ENCODE data around the gene KAZN. TPM values are rescaled to one million over a fixed set of nuclear protein-coding genes. Genes with fewer than 3 reads are reported as not detected.

The KAZN gene
- total and polyA plus RNA-seq, 4 donors = 4.4 to 19.3 (median 9.6) TPM

- ATAC-seq (ENCODE audit: low FRiP score) (no peak), DNase-seq (no peak)
- 88 to 91% methylated on average over 3 of the region's 3 CpGs for WGBS, 2 donors
- Histone ChIP-seq H3K27me3 (ENCODE audit: control insufficient read depth in 1 of 2, insufficient read depth in 2 of 2, low read length in 1 of 2) (no peaks in the 10 kb centered on the region), H3K9me3 (ENCODE audit: control insufficient read depth, low read length) (no peaks in the 10 kb centered on the region), H3K4me1 (ENCODE audit: control insufficient read depth in 1 of 2, insufficient read depth in 2 of 2, low read length in 2 of 2) (no peaks in the 10 kb centered on the region), H3K27ac (ENCODE audit: low read depth in 1 of 2, low read length in 2 of 2) (no peak overlapping the region), H3K4me3 (ENCODE audit: low read length in 2 of 2) (no peak overlapping the region), H3K36me3 (ENCODE audit: control insufficient read depth in 1 of 2, insufficient read depth in 2 of 2, low read length in 1 of 2) (no peaks in the 10 kb centered on the region)
- intact Hi-C loops (cut with DNase I) = no loop called here
Observed at GRCh38 chr1:14652840-14653239, 54.4 kb downstream of the KAZN start.

GRCh38 chr1:14653461-14653960 lies 55.0 kb downstream of the KAZN start:
- Histone ChIP-seq H3K4me3 (ENCODE audit: low read length in 2 of 2) (no peak overlapping the region), H3K4me1 (ENCODE audit: control insufficient read depth in 1 of 2, insufficient read depth in 2 of 2, low read length in 2 of 2) (no peaks in the 10 kb centered on the region), H3K36me3 (ENCODE audit: control insufficient read depth in 1 of 2, insufficient read depth in 2 of 2, low read length in 1 of 2) (no peaks in the 10 kb centered on the region), H3K27me3 (ENCODE audit: control insufficient read depth in 1 of 2, insufficient read depth in 2 of 2, low read length in 1 of 2) (no peaks in the 10 kb centered on the region), H3K9me3 (ENCODE audit: control insufficient read depth, low read length) (no peaks in the 10 kb centered on the region), H3K27ac (ENCODE audit: low read depth in 1 of 2, low read length in 2 of 2) (no peak overlapping the region)
- no peak for ATAC-seq (ENCODE audit: low FRiP score)
- intact Hi-C loops (cut with DNase I) = no loop called here
- DNase-seq = no peak
- WGBS, 2 donors = 81 to 84% methylated on average over 8 of the region's 8 CpGs

- H3K9me3 ChIP-seq (ENCODE audit: control insufficient read depth, low read length) = no peaks in the 10 kb centered on the region
- WGBS, 2 donors = 94 to 100% methylated on average over 1 of the region's 1 CpG
- intact Hi-C loops (cut with DNase I) = no loop called here
- no peak overlapping the region for H3K27ac ChIP-seq (ENCODE audit: low read depth in 1 of 2, low read length in 2 of 2)
- DNase-seq (no peak), ATAC-seq (ENCODE audit: low FRiP score) (no peak)
- H3K4me3 ChIP-seq (ENCODE audit: low read length in 2 of 2) = no peak overlapping the region
- no peaks in the 10 kb centered on the region for H3K36me3 ChIP-seq (ENCODE audit: control insufficient read depth in 1 of 2, insufficient read depth in 2 of 2, low read length in 1 of 2)
- no peaks in the 10 kb centered on the region for H3K4me1 ChIP-seq (ENCODE audit: control insufficient read depth in 1 of 2, insufficient read depth in 2 of 2, low read length in 2 of 2)
- H3K27me3 ChIP-seq (ENCODE audit: control insufficient read depth in 1 of 2, insufficient read depth in 2 of 2, low read length in 1 of 2) = no peaks in the 10 kb centered on the region
Observed at GRCh38 chr1:14654554-14654953, 56.1 kb downstream of the KAZN start.

GRCh38 chr1:14655385-14655784 lies 56.9 kb downstream of the KAZN start:
- 85% methylated on average over 7 of the region's 7 CpGs for WGBS, 2 donors
- intact Hi-C loops (cut with DNase I) = no loop called here
- DNase-seq = no peak
- H3K36me3 ChIP-seq (ENCODE audit: control insufficient read depth in 1 of 2, insufficient read depth in 2 of 2, low read length in 1 of 2) = no peaks in the 10 kb centered on the region
- H3K27me3 ChIP-seq (ENCODE audit: control insufficient read depth in 1 of 2, insufficient read depth in 2 of 2, low read length in 1 of 2) = no peaks in the 10 kb centered on the region
- ATAC-seq (ENCODE audit: low FRiP score) = no peak
- no peak overlapping the region for H3K4me3 ChIP-seq (ENCODE audit: low read length in 2 of 2)
- H3K4me1 ChIP-seq (ENCODE audit: control insufficient read depth in 1 of 2, insufficient read depth in 2 of 2, low read length in 2 of 2) = no peaks in the 10 kb centered on the region
- no peak overlapping the region for H3K27ac ChIP-seq (ENCODE audit: low read depth in 1 of 2, low read length in 2 of 2)
- H3K9me3 ChIP-seq (ENCODE audit: control insufficient read depth, low read length) = no peaks in the 10 kb centered on the region

- no peak for DNase-seq
- 91 to 92% methylated on average over 13 of the region's 13 CpGs for WGBS, 2 donors
Observed at GRCh38 chr1:14656384-14656937, 58.0 kb downstream of the KAZN start.

GRCh38 chr1:14658642-14659041 lies 60.2 kb downstream of the KAZN start:
- Histone ChIP-seq H3K27me3 (ENCODE audit: control insufficient read depth in 1 of 2, insufficient read depth in 2 of 2, low read length in 1 of 2) (no peaks in the 10 kb centered on the region), H3K27ac (ENCODE audit: low read depth in 1 of 2, low read length in 2 of 2) (no peak overlapping the region), H3K9me3 (ENCODE audit: control insufficient read depth, low read length) (no peaks in the 10 kb centered on the region), H3K4me1 (ENCODE audit: control insufficient read depth in 1 of 2, insufficient read depth in 2 of 2, low read length in 2 of 2) (no peaks in the 10 kb centered on the region), H3K4me3 (ENCODE audit: low read length in 2 of 2) (no peak overlapping the region), H3K36me3 (ENCODE audit: control insufficient read depth in 1 of 2, insufficient read depth in 2 of 2, low read length in 1 of 2) (no peaks in the 10 kb centered on the region)
- ATAC-seq (ENCODE audit: low FRiP score) (no peak), DNase-seq (no peak)
- intact Hi-C loops (cut with DNase I) = no loop called here
- WGBS, 2 donors = 85 to 90% methylated on average over 6 of the region's 6 CpGs

More at GRCh38 chr1:14656384-14656937, 58.0 kb downstream of the KAZN start:
- Histone ChIP-seq H3K4me1 (ENCODE audit: control insufficient read depth in 1 of 2, insufficient read depth in 2 of 2, low read length in 2 of 2) (no peaks in the 10 kb centered on the region), H3K4me3 (ENCODE audit: low read length in 2 of 2) (no peak overlapping the region), H3K27ac (ENCODE audit: low read depth in 1 of 2, low read length in 2 of 2) (no peak overlapping the region), H3K27me3 (ENCODE audit: control insufficient read depth in 1 of 2, insufficient read depth in 2 of 2, low read length in 1 of 2) (no peaks in the 10 kb centered on the region), H3K36me3 (ENCODE audit: control insufficient read depth in 1 of 2, insufficient read depth in 2 of 2, low read length in 1 of 2) (no peaks in the 10 kb centered on the region), H3K9me3 (ENCODE audit: control insufficient read depth, low read length) (no peaks in the 10 kb centered on the region)
- intact Hi-C loops (cut with DNase I) = no loop called here
- no peak for ATAC-seq (ENCODE audit: low FRiP score)

GRCh38 chr1:14659913-14660312 lies 61.4 kb downstream of the KAZN start:
- no peak overlapping the region for H3K27ac ChIP-seq (ENCODE audit: low read depth in 1 of 2, low read length in 2 of 2)
- intact Hi-C loops (cut with DNase I) = no loop called here
- DNase-seq (no peak), ATAC-seq (ENCODE audit: low FRiP score) (no peak)
- H3K4me3 ChIP-seq (ENCODE audit: low read length in 2 of 2) = no peak overlapping the region
- no peaks in the 10 kb centered on the region for H3K4me1 ChIP-seq (ENCODE audit: control insufficient read depth in 1 of 2, insufficient read depth in 2 of 2, low read length in 2 of 2)
- no peaks in the 10 kb centered on the region for H3K27me3 ChIP-seq (ENCODE audit: control insufficient read depth in 1 of 2, insufficient read depth in 2 of 2, low read length in 1 of 2)
- H3K36me3 ChIP-seq (ENCODE audit: control insufficient read depth in 1 of 2, insufficient read depth in 2 of 2, low read length in 1 of 2) = no peaks in the 10 kb centered on the region
- WGBS, 2 donors = 89 to 92% methylated on average over 11 of the region's 11 CpGs
- H3K9me3 ChIP-seq (ENCODE audit: control insufficient read depth, low read length) = peaks cover under 1% of the 10 kb centered on the region

GRCh38 chr1:14660801-14661200 lies 62.3 kb downstream of the KAZN start:
- H3K27ac ChIP-seq (ENCODE audit: low read depth in 1 of 2, low read length in 2 of 2) = no peak overlapping the region
- no peaks in the 10 kb centered on the region for H3K36me3 ChIP-seq (ENCODE audit: control insufficient read depth in 1 of 2, insufficient read depth in 2 of 2, low read length in 1 of 2)
- DNase-seq (no peak), ATAC-seq (ENCODE audit: low FRiP score) (no peak)
- WGBS, 2 donors = 84 to 89% methylated on average over 8 of the region's 8 CpGs
- H3K4me1 ChIP-seq (ENCODE audit: control insufficient read depth in 1 of 2, insufficient read depth in 2 of 2, low read length in 2 of 2) = no peaks in the 10 kb centered on the region
- intact Hi-C loops (cut with DNase I) = no loop called here
- peaks cover 1% of the 10 kb centered on the region for H3K9me3 ChIP-seq (ENCODE audit: control insufficient read depth, low read length)
- H3K4me3 ChIP-seq (ENCODE audit: low read length in 2 of 2) = no peak overlapping the region
- H3K27me3 ChIP-seq (ENCODE audit: control insufficient read depth in 1 of 2, insufficient read depth in 2 of 2, low read length in 1 of 2) = no peaks in the 10 kb centered on the region

GRCh38 chr1:14661222-14661621 lies 62.7 kb downstream of the KAZN start:
- Histone ChIP-seq H3K27me3 (ENCODE audit: control insufficient read depth in 1 of 2, insufficient read depth in 2 of 2, low read length in 1 of 2) (no peaks in the 10 kb centered on the region), H3K4me1 (ENCODE audit: control insufficient read depth in 1 of 2, insufficient read depth in 2 of 2, low read length in 2 of 2) (no peaks in the 10 kb centered on the region), H3K9me3 (ENCODE audit: control insufficient read depth, low read length) (peaks cover 1% of the 10 kb centered on the region), H3K4me3 (ENCODE audit: low read length in 2 of 2) (no peak overlapping the region), H3K36me3 (ENCODE audit: control insufficient read depth in 1 of 2, insufficient read depth in 2 of 2, low read length in 1 of 2) (no peaks in the 10 kb centered on the region), H3K27ac (ENCODE audit: low read depth in 1 of 2, low read length in 2 of 2) (no peak overlapping the region)
- intact Hi-C loops (cut with DNase I) = no loop called here
- ATAC-seq (ENCODE audit: low FRiP score) = no peak
- 76 to 85% methylated on average over 2 of the region's 2 CpGs for WGBS, 2 donors
- DNase-seq = no peak
